Measurements from ENCODE around the gene MSN.

DNA sequence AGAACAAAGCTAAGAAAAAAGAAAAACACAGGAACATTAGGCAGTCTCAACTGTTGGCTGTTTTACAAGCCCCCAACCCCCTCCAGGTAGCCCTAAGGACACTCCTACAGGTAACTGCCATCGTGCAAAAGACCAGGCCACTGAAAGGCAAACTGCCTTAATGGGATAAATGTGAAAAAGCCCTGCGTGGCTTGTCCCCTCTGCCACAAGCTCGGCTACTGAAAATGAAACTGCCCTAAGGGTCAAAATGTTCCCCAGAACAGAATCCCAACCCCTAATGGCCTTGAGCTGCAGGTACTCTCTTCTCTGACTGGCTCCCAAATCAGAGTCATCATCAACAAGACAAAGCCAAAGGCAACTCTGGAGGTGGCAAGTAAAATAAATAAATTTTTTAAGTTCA is 84.8 kb downstream of the MSN start:
- TF ChIP-seq ZNF232 (CRISPR knock-in tag; IDR thresholded peaks at IDR 0.05), result no peak
- TF ChIP-seq, protein P1, sequence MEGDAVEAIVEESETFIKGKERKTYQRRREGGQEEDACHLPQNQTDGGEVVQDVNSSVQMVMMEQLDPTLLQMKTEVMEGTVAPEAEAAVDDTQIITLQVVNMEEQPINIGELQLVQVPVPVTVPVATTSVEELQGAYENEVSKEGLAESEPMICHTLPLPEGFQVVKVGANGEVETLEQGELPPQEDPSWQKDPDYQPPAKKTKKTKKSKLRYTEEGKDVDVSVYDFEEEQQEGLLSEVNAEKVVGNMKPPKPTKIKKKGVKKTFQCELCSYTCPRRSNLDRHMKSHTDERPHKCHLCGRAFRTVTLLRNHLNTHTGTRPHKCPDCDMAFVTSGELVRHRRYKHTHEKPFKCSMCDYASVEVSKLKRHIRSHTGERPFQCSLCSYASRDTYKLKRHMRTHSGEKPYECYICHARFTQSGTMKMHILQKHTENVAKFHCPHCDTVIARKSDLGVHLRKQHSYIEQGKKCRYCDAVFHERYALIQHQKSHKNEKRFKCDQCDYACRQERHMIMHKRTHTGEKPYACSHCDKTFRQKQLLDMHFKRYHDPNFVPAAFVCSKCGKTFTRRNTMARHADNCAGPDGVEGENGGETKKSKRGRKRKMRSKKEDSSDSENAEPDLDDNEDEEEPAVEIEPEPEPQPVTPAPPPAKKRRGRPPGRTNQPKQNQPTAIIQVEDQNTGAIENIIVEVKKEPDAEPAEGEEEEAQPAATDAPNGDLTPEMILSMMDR (IDR thresholded peaks at IDR 0.05), result no peak
- no peak for TF ChIP-seq JAZF1 (CRISPR knock-in tag; IDR thresholded peaks at IDR 0.05)

Data from WTC11 (cell line).